IMR-90 (cell line): Measurements from ENCODE around the gene KCNK17. TPM values are rescaled to one million over a fixed set of nuclear protein-coding genes. Genes with fewer than 3 reads are reported as not detected.

Experiments used
- ATAC-seq: fragments of 200-7000 bp; cut with Tn5 transposase; 2 replicates; pipeline ENCODE4 v1.9.1; 2020; ENCODE audit warnings: low read depth, mild to moderate bottlenecking, moderate library complexity
- BruUV-seq: library from RNA; stranded (reverse); fragments of 400-500 nt; replicated peaks from 2 replicates; lab custom pipeline; 2021; lab: Mats Ljungman, UMichigan
- CTCF ChIA-PET: fragments of 300-600 bp; formaldehyde crosslinking; extraction: SDS; loops from one replicate; lab custom pipeline; 2021; ENCODE audit warnings: antibody characterized with exemption; lab: Yijun Ruan, JAX
- POLR2A ChIA-PET: fragments of 300-600 bp; sonication (Branson Sonifier 250); formaldehyde crosslinking; loops from one replicate; lab custom pipeline; 2022; ENCODE audit warnings: antibody characterized with exemption; ENCODE audit not compliant: unreplicated experiment; lab: Charles Lee
- DNase-seq: peaks from one replicate; pipeline ENCODE4 v3.0.0; 2013
- H2AFZ ChIP-seq: replicated peaks from 2 replicates; pipeline ENCODE3; 2013; ENCODE audit warnings: low read length, mild to moderate bottlenecking; ENCODE audit not compliant: poor library complexity
- H2AK5ac ChIP-seq: 2 replicates; pipeline ENCODE4 v1.6.1; 2013; ENCODE audit warnings: low read depth, low read length, inconsistent platforms
- H2AK9ac ChIP-seq: replicated peaks from 2 replicates; pipeline ENCODE3; 2013; ENCODE audit warnings: mild to moderate bottlenecking, low read depth, low read length, moderate library complexity; ENCODE audit not compliant: poor library complexity
- H2BK120ac ChIP-seq: 2 replicates; pipeline ENCODE4 v1.6.1; 2013; ENCODE audit warnings: low read depth, low read length, inconsistent platforms
- H2BK15ac ChIP-seq: 3 replicates; pipeline ENCODE4 v1.6.1; 2013; ENCODE audit warnings: low read depth, low read length, inconsistent platforms
- H2BK20ac ChIP-seq: 2 replicates; pipeline ENCODE4 v1.6.1; 2013; ENCODE audit warnings: low read depth, mild to moderate bottlenecking, inconsistent platforms, low read length, moderate library complexity
- H2BK5ac ChIP-seq: 2 replicates; pipeline ENCODE4 v1.6.1; 2013; ENCODE audit warnings: mild to moderate bottlenecking, low read depth, low read length, inconsistent platforms; ENCODE audit not compliant: poor library complexity, severe bottlenecking
- H3K14ac ChIP-seq: replicated peaks from 2 replicates; pipeline ENCODE4 v1.6.1; 2013; ENCODE audit warnings: low read depth, low read length, inconsistent platforms
- H3K18ac ChIP-seq: 2 replicates; pipeline ENCODE4 v1.6.1; 2013; ENCODE audit warnings: low read depth, low read length, control low read depth
- H3K23ac ChIP-seq: 2 replicates; pipeline ENCODE4 v1.6.1; 2013; ENCODE audit warnings: low read depth, low read length, inconsistent platforms
- H3K27ac ChIP-seq: 2 replicates; pipeline ENCODE4 v1.5.1; 2013; ENCODE audit warnings: mild to moderate bottlenecking, control low read depth, low read length; ENCODE audit not compliant: insufficient read depth
- H3K27me3 ChIP-seq: 2 replicates; pipeline ENCODE4 v1.6.1; 2013; ENCODE audit warnings: low read length; ENCODE audit not compliant: control insufficient read depth, insufficient read depth
- H3K36me3 ChIP-seq: 2 replicates; pipeline ENCODE4 v1.6.1; 2013; ENCODE audit warnings: low read length, mixed read lengths; ENCODE audit not compliant: control insufficient read depth, insufficient read depth
- H3K4ac ChIP-seq: 2 replicates; pipeline ENCODE4 v1.6.1; 2013; ENCODE audit warnings: low read depth, low read length, inconsistent platforms
- H3K4me1 ChIP-seq: 2 replicates; pipeline ENCODE4 v1.6.1; 2013; ENCODE audit warnings: low read length, mixed read lengths; ENCODE audit not compliant: control insufficient read depth, insufficient read depth
- H3K4me2 ChIP-seq: 2 replicates; pipeline ENCODE4 v1.6.1; 2013; ENCODE audit warnings: low read depth, mild to moderate bottlenecking, control low read depth, low read length, moderate library complexity
- H3K4me3 ChIP-seq: 2 replicates; pipeline ENCODE4 v1.5.1; 2013; ENCODE audit warnings: low read depth, mild to moderate bottlenecking, control low read depth, low read length, moderate library complexity; ENCODE audit not compliant: insufficient read depth
- H3K56ac ChIP-seq: 2 replicates; pipeline ENCODE4 v1.6.1; 2013; ENCODE audit warnings: low read length, inconsistent platforms; ENCODE audit not compliant: insufficient read depth; ENCODE audit errors: extremely low read depth
- H3K79me1 ChIP-seq, 2 experiments: 2 replicates each; pipeline ENCODE4 v1.6.1; 2013; ENCODE audit warnings: low read length in 2 of 2, inconsistent platforms in 1 of 2, low read depth in 1 of 2
- H3K9ac ChIP-seq: 2 replicates; pipeline ENCODE4 v1.6.1; 2013; ENCODE audit warnings: low read depth, low read length, control low read depth
- H3K9me1 ChIP-seq: 2 replicates; pipeline ENCODE4 v1.6.1; 2013; ENCODE audit warnings: low read length, inconsistent platforms; ENCODE audit not compliant: insufficient read depth
- H3K9me3 ChIP-seq: 2 replicates; pipeline ENCODE4 v1.6.1; 2013; ENCODE audit warnings: low read length; ENCODE audit not compliant: control insufficient read depth, insufficient read depth
- H4K20me1 ChIP-seq: 2 replicates; pipeline ENCODE4 v1.6.1; 2013; ENCODE audit warnings: low read length, inconsistent platforms; ENCODE audit not compliant: insufficient read depth
- H4K5ac ChIP-seq: 2 replicates; pipeline ENCODE4 v1.6.1; 2013; ENCODE audit warnings: mild to moderate bottlenecking, low read depth, low read length, control low read depth
- H4K8ac ChIP-seq, 2 experiments: 2 replicates each; pipeline ENCODE4 v1.6.1; 2013; ENCODE audit warnings: low read depth in 2 of 2, low read length in 2 of 2, control low read depth in 1 of 2, inconsistent platforms in 1 of 2
- H4K91ac ChIP-seq: 2 replicates; pipeline ENCODE4 v1.6.1; 2013; ENCODE audit warnings: low read depth, low read length, inconsistent platforms; ENCODE audit not compliant: insufficient read depth
- BHLHE40 ChIP-seq: fragments of 150-350 bp; IDR thresholded peaks from 2 replicates; pipeline ENCODE4 v1.6.1; 2016; ENCODE audit warnings: mild to moderate bottlenecking, low read depth, low read length
- CEBPB ChIP-seq: IDR thresholded peaks from 2 replicates; pipeline ENCODE4 v1.6.1; 2012; ENCODE audit warnings: low read depth, low read length, improper control_type of control experiment
- CHD1 ChIP-seq: IDR thresholded peaks from 2 replicates; pipeline ENCODE4 v1.6.1; 2012; ENCODE audit warnings: low read depth, low read length, improper control_type of control experiment
- CTCF ChIP-seq: conservative IDR thresholded peaks from 2 replicates; pipeline ENCODE4 v1.5.1; 2012; ENCODE audit warnings: mild to moderate bottlenecking, low read depth, low read length, improper control_type of control experiment
- FOS ChIP-seq: fragments of 150-350 bp; IDR thresholded peaks from 2 replicates; pipeline ENCODE4 v1.6.1; 2016; ENCODE audit warnings: low read depth, low read length
- MAFK ChIP-seq: IDR thresholded peaks from 2 replicates; pipeline ENCODE4 v1.6.1; 2012; ENCODE audit warnings: low read depth, low read length, improper control_type of control experiment
- MAZ ChIP-seq: IDR thresholded peaks from 2 replicates; pipeline ENCODE4 v1.6.1; 2012; ENCODE audit warnings: low read depth, mild to moderate bottlenecking, low read length, improper control_type of control experiment, moderate library complexity, borderline replicate concordance
- MXI1 ChIP-seq: IDR thresholded peaks from 2 replicates; pipeline ENCODE4 v1.6.1; 2012; ENCODE audit warnings: low read depth, mild to moderate bottlenecking, low read length, moderate library complexity, borderline replicate concordance
- POLR2A ChIP-seq: IDR thresholded peaks from 2 replicates; pipeline ENCODE4 v1.6.1; 2012; ENCODE audit warnings: mild to moderate bottlenecking, low read depth, low read length
- RAD21 ChIP-seq: IDR thresholded peaks from 2 replicates; pipeline ENCODE4 v1.6.1; 2012; ENCODE audit warnings: low read length, improper control_type of control experiment
- RCOR1 ChIP-seq: IDR thresholded peaks from 2 replicates; pipeline ENCODE4 v1.6.1; 2012; ENCODE audit warnings: mild to moderate bottlenecking, low read length, improper control_type of control experiment; ENCODE audit not compliant: insufficient replicate concordance
- SMC3 ChIP-seq: fragments of 150-350 bp; IDR thresholded peaks from 2 replicates; pipeline ENCODE4 v1.6.1; 2016; ENCODE audit warnings: low read depth, mild to moderate bottlenecking, antibody characterized with exemption, low read length, moderate library complexity
- USF2 ChIP-seq: fragments of 150-350 bp; IDR thresholded peaks from 2 replicates; pipeline ENCODE4 v1.6.1; 2017; ENCODE audit warnings: mild to moderate bottlenecking, antibody characterized with exemption, low read length, low read depth
- WGBS, 2 experiments: methylation state at CpG; one replicate each; pipeline versions ENCODE4 v1.1.5 to v1.1.7; 2013; ENCODE audit warnings: missing lambda C conversion rate in 2 of 2; ENCODE audit not compliant: insufficient read length in 1 of 2; ENCODE audit errors: extremely low coverage in 2 of 2; 5-methylcytosine and 5-hydroxymethylcytosine counted together
- dilution Hi-C: fragments of 300-500 bp; cut with HindIII; formaldehyde crosslinking; loops from one replicate; pipeline ENCODE4 v1.14.3; 2018; ENCODE audit warnings: low sequenced_read_pairs; ENCODE audit not compliant: unreplicated experiment
- in situ Hi-C: fragments of 300-500 bp; cut with MboI; formaldehyde crosslinking; loops from 3 replicates; pipeline ENCODE4 v1.14.3; 2019; ENCODE audit warnings: low sequenced_read_pairs, inconsistent platforms, mixed read lengths
- intact Hi-C: fragments of 100-400 bp; cut with micrococcal nuclease; formaldehyde crosslinking; loops from 2 replicates; pipeline ENCODE4 v1.10.0; 2022
- polyA plus RNA-seq, 3 experiments: library from polyadenylated mRNA; depleted of rRNA; stranded (reverse); fragments of >200 nt; gene quantifications; 2 replicates each; pipeline ENCODE4 v1.2.3, GENCODE V29; 2012; ENCODE audit warnings: low replicate concordance in 1 of 3
- total RNA-seq: library from RNA; depleted of rRNA; stranded (reverse); fragments of >200 nt; gene quantifications from 2 replicates; pipeline ENCODE4 v1.2.3, GENCODE V29; 2012

KCNK17 gene
- total and polyA plus RNA-seq, 2 of the 4 experiments (the other 2 are of a cell fraction): not detected

GRCh38 chr6:39302011-39302410 lies 12.2 kb downstream of the KCNK17 start:
- Histone ChIP-seq H3K9me1 (no peaks in the 10 kb centered on the region), H3K79me1 (no peaks in the 10 kb centered on the region), H4K20me1 (no peaks in the 10 kb centered on the region), H2BK120ac (no peak overlapping the region), H4K5ac (no peak overlapping the region), H2BK20ac (no peak overlapping the region), H3K23ac (no peak overlapping the region), H3K27me3 (no peaks in the 10 kb centered on the region; the same call in 1 of the 2 replicates), H3K18ac (no peak overlapping the region), H3K27ac (no peak overlapping the region), H2AFZ (no peak overlapping the region), H3K4ac (no peak overlapping the region), H3K4me2 (no peak overlapping the region), H3K14ac (no peak overlapping the region), H2BK15ac (no peak overlapping the region), H3K36me3 (no peaks in the 10 kb centered on the region), H3K9me3 (no peaks in the 10 kb centered on the region), H3K4me1 (no peaks in the 10 kb centered on the region), H3K56ac (no peak overlapping the region), H2AK5ac (no peak overlapping the region), H4K91ac (no peak overlapping the region), H3K9ac (no peak overlapping the region), H2BK5ac (no peak overlapping the region), H2AK9ac (no peak overlapping the region), H4K8ac (no peak overlapping the region), H3K4me3 (no peak overlapping the region)
- in situ Hi-C loops: loop anchor here (10.0 kb wide), 1 partner anchor 327 kb away; no protein-coding TSS in a partner anchor
- intact Hi-C loops: loop anchor here (2.0 kb wide), 1 partner anchor 305 kb away; no protein-coding TSS in a partner anchor
- ATAC-seq (no peak), DNase-seq (no peak)
- BruUV-seq: no TSS peak
- dilution Hi-C loops: no loop called here
- POLR2A ChIA-PET: no interaction called here
- no peak for TF ChIP-seq CTCF
- no peak for TF ChIP-seq FOS
- no peak for TF ChIP-seq RAD21
- TF ChIP-seq CEBPB: no peak
- no peak for TF ChIP-seq RCOR1
- TF ChIP-seq USF2: no peak
- TF ChIP-seq CHD1: no peak
- no peak for TF ChIP-seq SMC3
- no peak for TF ChIP-seq MAFK
- no peak for TF ChIP-seq MAZ
- TF ChIP-seq BHLHE40: no peak
- no peak for TF ChIP-seq MXI1
- no peak for TF ChIP-seq POLR2A
- CTCF ChIA-PET: interaction anchor here (1.1 to 1.2 kb wide), 2 partner anchors 112 to 305 kb away, joined by 3 to 5 read pairs; no protein-coding TSS in a partner anchor
- WGBS, 2 experiments: no CpG with 5 or more reads among the region's 2 CpGs
